ENCODE results near the gene GMDS. TPM values are rescaled to one million over a fixed set of nuclear protein-coding genes. Genes with fewer than 3 reads are reported as not detected.

GMDS gene
- total RNA-seq, 6 experiments from 2014 or later: 13.2 to 18.0 (median 14.7) TPM

GRCh38 chr6:1960486-1961142 is 284.8 kb downstream of the GMDS start:
- Mint-ChIP-seq H3K9me3 (no peaks in the 10 kb centered on the region; the same call in 1 of the 2 replicates), H3K27ac (no peak overlapping the region), H3K4me3 (no peak overlapping the region), H3K36me3 (ENCODE audit: low read depth) (no peaks in the 10 kb centered on the region), H3K27me3 (ENCODE audit: insufficient read depth) (no peaks in the 10 kb centered on the region), H3K4me1 (ENCODE audit: low read depth) (peaks cover 11% of the 10 kb centered on the region)
- no peak for DNase-seq
- TF ChIP-seq CTCF (IDR thresholded peaks at IDR 0.05): no peak

DNA sequence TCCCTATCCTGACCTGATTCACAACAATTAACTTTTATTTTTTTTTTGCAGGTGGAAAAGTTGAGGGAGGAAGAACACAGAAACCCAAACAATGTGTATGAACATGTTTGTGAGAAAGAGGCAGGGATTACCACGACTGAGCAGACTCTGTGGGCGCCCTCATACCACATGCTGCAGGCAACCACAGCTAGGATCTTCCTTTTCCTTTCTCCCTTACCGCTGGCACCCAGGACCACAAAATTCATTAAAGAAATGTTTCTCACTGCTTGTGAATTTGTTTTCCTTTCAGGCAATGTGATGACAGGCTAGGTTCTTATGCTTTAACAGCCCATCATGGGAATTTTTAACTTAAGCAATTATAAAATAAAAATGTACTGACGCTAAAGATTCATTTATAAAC is 287.1 kb downstream of the GMDS start:
- peaks cover 14% of the 10 kb centered on the region for H3K4me1 Mint-ChIP-seq (ENCODE audit: low read depth)
- no peaks in the 10 kb centered on the region for H3K9me3 Mint-ChIP-seq
- no peak for DNase-seq
- H3K27me3 Mint-ChIP-seq (ENCODE audit: insufficient read depth): no peaks in the 10 kb centered on the region
- no peak for TF ChIP-seq CTCF (IDR thresholded peaks at IDR 0.05)
- no peaks in the 10 kb centered on the region for H3K36me3 Mint-ChIP-seq (ENCODE audit: low read depth)
- H3K27ac Mint-ChIP-seq: no peak overlapping the region
- no peak overlapping the region for H3K4me3 Mint-ChIP-seq

DNA sequence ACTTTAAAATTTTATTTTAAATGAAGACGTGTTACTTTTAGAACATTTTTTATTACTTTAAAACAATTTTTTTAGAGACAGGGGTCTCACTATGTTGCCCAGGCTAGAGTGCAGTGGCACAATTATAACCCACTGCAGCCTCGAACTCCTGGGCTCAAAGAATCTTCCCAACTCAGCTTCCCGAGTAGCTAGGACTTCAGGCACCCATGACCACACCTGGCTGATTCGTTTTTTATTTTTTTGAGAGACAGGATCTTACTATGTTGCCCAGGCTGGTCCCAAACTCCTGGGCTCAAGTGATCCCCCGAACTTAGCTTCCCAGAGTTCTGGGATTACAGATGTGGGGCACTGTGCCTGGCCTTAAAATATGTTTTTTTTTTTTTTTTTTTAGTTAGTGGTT is 287.7 kb downstream of the GMDS start:
- TF ChIP-seq CTCF (IDR thresholded peaks at IDR 0.05): no peak
- no peaks in the 10 kb centered on the region for H3K9me3 Mint-ChIP-seq
- H3K4me1 Mint-ChIP-seq (ENCODE audit: low read depth): peaks cover 19% of the 10 kb centered on the region
- no peak overlapping the region for H3K4me3 Mint-ChIP-seq
- no peaks in the 10 kb centered on the region for H3K27me3 Mint-ChIP-seq (ENCODE audit: insufficient read depth)
- no peak for DNase-seq
- H3K36me3 Mint-ChIP-seq (ENCODE audit: low read depth): no peaks in the 10 kb centered on the region
- H3K27ac Mint-ChIP-seq: no peak overlapping the region

- Mint-ChIP-seq H3K27ac (peak overlapping the region; percentile 97), H3K36me3 (ENCODE audit: low read depth) (no peaks in the 10 kb centered on the region), H3K4me3 (peak overlapping the region; percentile 72), H3K4me1 (ENCODE audit: low read depth) (peaks cover 19% of the 10 kb centered on the region), H3K9me3 (no peaks in the 10 kb centered on the region), H3K27me3 (ENCODE audit: insufficient read depth) (no peaks in the 10 kb centered on the region)
- no peak for TF ChIP-seq CTCF (IDR thresholded peaks at IDR 0.05)
- DNase-seq: peak; percentile 97
Observed at GRCh38 chr6:1952740-1953360, 292.6 kb downstream of the GMDS start.

- H3K4me3 Mint-ChIP-seq: no peak overlapping the region
- DNase-seq: no peak
- H3K4me1 Mint-ChIP-seq (ENCODE audit: low read depth): peaks cover 19% of the 10 kb centered on the region
- H3K9me3 Mint-ChIP-seq: no peaks in the 10 kb centered on the region
- H3K27me3 Mint-ChIP-seq (ENCODE audit: insufficient read depth): peaks cover 1% of the 10 kb centered on the region; the same call in 1 of the 2 replicates
- H3K27ac Mint-ChIP-seq: no peak overlapping the region
- no peak for TF ChIP-seq CTCF (IDR thresholded peaks at IDR 0.05)
- H3K36me3 Mint-ChIP-seq (ENCODE audit: low read depth): no peaks in the 10 kb centered on the region
Observed at GRCh38 chr6:1950631-1951030, 294.8 kb downstream of the GMDS start.
